Lower leg skin (tissue), 4 donors: ENCODE measurements around the gene C1QL3. TPM values are rescaled to one million over a fixed set of nuclear protein-coding genes. Genes with fewer than 3 reads are reported as not detected.
A peak's percentile ranks its signal among the peaks of the same experiment; 100 is the strongest.

Experiments
- DNase-seq, 2 donors: peaks; one replicate each; pipeline ENCODE4 v3.0.0-alpha.2; 2019; ENCODE audit warnings: low spot score in 2 of 2
- H3K4me3 ChIP-seq: fragments of 200-600 bp; sonication (generic); 2 replicates; pipeline ENCODE4 v1.5.1; 2017; ENCODE audit warnings: mild to moderate bottlenecking, low read depth; ENCODE audit not compliant: poor library complexity, severe bottlenecking
- POLR2A ChIP-seq, 2 donors: fragments of 450-650 bp; IDR thresholded peaks; one replicate each; pipeline ENCODE4 v1.6.1; 2016 to 2017; ENCODE audit warnings: antibody characterized with exemption in 2 of 2, mild to moderate bottlenecking in 1 of 2, moderate library complexity in 1 of 2
- WGBS, 2 donors: methylation state at CpG; one replicate each; pipeline ENCODE4 v1.1.5; 2018; 5-methylcytosine and 5-hydroxymethylcytosine counted together
- intact Hi-C: fragments of 100-400 bp; cut with DNase I; formaldehyde crosslinking; loops from one replicate; pipeline ENCODE4 v1.15.0; 2023; ENCODE audit warnings: low total_unique reads
- total RNA-seq, 4 donors: library from RNA; depleted of rRNA; stranded (reverse); fragments of >200 nt; gene quantifications; one replicate each; pipeline ENCODE4 v1.1.0, GENCODE V29; 2016
- TF ChIP-seq, protein P1 (sequence below), 3 donors: fragments of 450-650 bp; IDR thresholded peaks; one replicate each; pipeline ENCODE4 v1.5.1; 2016; ENCODE audit warnings: antibody characterized with exemption in 3 of 3, mild to moderate bottlenecking in 3 of 3, moderate library complexity in 2 of 3

Gene C1QL3
- under 1 TPM in 1 of 4 donors, not detected in 3; 0.79 TPM for total RNA-seq

DNA sequence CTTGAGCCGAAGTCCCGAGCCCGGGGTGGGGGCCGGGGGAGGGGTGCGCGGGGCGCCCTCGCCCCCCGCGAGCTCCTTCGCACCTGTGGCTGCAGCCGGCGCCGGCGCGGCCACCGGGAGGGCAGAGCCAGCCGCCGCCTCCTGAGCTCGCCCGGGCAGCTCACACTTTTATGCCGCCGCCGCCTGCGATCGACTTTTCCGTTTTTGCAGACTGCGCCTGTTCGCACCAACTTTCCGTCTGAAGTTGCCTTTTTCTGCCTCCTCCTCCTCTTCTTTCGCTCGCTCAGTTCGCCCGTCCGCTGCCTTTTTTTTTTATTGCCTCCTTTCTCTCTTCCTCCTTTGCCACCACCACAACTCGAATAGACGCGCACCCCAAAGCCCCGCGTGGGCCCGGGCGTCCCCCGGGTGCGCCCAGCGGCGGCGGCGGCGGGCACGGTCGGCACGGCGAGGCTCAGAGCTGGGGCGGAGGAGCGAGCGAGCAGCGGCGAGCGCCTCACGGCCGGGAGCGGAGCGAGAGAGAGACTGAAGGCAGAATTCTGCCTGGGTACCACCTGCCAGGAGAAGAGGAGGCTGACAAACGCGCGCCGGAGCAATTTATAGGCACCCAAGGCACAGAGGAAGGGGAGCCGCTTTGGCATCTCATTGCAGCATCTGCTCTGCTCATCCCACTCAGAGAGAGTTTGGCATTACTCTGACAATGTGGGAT is at the start of gene C1QL3:
TSS of gene C1QL3 (minus strand) at position 569 of the 706 bp plus-strand sequence. CDS start 814 bp downstream, outside the sequence.
- TF ChIP-seq, protein P1, sequence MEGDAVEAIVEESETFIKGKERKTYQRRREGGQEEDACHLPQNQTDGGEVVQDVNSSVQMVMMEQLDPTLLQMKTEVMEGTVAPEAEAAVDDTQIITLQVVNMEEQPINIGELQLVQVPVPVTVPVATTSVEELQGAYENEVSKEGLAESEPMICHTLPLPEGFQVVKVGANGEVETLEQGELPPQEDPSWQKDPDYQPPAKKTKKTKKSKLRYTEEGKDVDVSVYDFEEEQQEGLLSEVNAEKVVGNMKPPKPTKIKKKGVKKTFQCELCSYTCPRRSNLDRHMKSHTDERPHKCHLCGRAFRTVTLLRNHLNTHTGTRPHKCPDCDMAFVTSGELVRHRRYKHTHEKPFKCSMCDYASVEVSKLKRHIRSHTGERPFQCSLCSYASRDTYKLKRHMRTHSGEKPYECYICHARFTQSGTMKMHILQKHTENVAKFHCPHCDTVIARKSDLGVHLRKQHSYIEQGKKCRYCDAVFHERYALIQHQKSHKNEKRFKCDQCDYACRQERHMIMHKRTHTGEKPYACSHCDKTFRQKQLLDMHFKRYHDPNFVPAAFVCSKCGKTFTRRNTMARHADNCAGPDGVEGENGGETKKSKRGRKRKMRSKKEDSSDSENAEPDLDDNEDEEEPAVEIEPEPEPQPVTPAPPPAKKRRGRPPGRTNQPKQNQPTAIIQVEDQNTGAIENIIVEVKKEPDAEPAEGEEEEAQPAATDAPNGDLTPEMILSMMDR (IDR thresholded peaks at IDR 0.05) = no peak
- TF ChIP-seq POLR2A (IDR thresholded peaks at IDR 0.05) = no peak
- peak within 1 kb of the TSS; percentile 38 for H3K4me3 ChIP-seq
- no peak for DNase-seq
- 1% methylated on average over 59 to 63 of the region's 68 CpGs for WGBS, 2 donors
- intact Hi-C loops = no loop called here

DNA sequence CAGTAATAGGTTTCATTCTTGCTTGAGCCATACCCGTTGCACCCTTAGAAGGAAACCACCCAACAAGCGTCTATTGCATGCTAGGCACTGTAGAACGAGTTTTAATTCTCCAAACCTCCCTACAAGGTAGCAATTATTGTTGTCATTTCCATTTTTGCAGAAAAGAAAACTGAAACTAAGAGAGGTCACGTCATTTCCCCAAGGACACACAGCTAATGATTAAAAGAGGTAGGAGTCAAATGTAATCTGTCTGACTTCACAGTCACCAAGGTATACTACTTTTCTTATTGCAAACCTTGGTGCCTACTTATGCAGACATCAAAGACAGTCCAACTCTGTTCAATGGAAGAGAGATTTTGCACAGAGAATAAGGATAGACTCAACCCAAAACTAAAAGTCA is 49.1 kb upstream of the C1QL3 start:
- no peak overlapping the region for H3K4me3 ChIP-seq
- DNase-seq = no peak
- intact Hi-C loops = no loop called here
- no peak for TF ChIP-seq POLR2A (IDR thresholded peaks at IDR 0.05)
- TF ChIP-seq, protein P1 (IDR thresholded peaks at IDR 0.05) = no peak
- WGBS, 2 donors = 77 to 79% methylated on average over 4 of the region's 4 CpGs

DNA sequence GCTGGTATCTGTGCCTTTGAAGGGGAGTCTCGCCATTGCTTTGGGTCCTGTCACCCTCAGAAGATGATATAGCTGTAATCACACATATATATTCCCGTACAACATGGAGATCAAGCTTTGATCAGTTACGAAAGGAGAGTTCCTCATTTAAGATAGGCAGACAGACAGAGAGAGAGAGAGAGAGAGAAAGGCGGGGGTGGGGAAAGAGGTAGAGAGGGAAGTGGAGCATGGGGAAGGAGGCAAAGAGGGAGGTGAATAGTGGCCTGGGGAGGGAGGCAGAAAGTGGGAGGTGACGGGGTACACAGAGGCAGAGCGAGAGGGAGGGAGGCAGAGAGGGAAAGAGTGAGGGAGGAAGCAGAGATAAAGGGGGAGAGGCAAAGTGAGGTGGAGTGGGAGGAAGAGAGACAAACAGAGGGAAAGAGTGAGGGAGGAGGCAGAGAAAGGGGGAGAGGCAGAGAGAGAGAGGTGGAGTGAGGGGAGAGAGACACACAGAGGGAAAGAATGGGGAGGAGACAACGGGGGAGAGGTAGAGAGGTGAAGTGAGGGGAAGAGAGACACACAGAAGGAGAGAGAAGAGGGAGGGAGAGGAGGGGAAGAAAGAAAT is 44.6 kb upstream of the C1QL3 start:
- no peak overlapping the region for H3K4me3 ChIP-seq
- no peak for DNase-seq
- intact Hi-C loops = no loop called here
- 57 to 67% methylated on average over 7 of the region's 7 CpGs for WGBS, 2 donors
- no peak for TF ChIP-seq POLR2A (IDR thresholded peaks at IDR 0.05)
- TF ChIP-seq, protein P1 (IDR thresholded peaks at IDR 0.05) = no peak

DNA sequence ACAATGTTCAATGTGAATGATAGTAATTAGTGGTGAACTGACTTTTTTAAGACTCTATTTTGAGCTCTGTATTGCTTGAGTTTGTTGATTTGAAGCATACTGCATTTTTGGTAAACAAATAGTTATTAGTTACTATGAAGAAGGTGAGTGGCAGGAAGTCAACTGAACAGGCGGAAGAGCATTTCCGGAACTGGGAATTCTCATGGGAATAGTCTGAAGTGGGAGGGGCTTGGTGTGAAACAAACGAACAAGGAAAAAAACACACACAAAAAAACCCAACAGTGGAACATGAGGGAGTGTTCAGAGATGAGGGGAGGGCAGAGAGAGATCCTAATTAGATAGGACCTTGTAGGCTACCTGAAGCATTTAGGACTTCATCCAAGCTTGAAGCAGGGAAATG is 43.9 kb upstream of the C1QL3 start:
- DNase-seq = no peak
- TF ChIP-seq, protein P1 (IDR thresholded peaks at IDR 0.05) = no peak
- TF ChIP-seq POLR2A (IDR thresholded peaks at IDR 0.05) = no peak
- WGBS, 2 donors = 35 to 39% methylated on average over 3 of the region's 3 CpGs
- no peak overlapping the region for H3K4me3 ChIP-seq
- intact Hi-C loops = no loop called here

DNA sequence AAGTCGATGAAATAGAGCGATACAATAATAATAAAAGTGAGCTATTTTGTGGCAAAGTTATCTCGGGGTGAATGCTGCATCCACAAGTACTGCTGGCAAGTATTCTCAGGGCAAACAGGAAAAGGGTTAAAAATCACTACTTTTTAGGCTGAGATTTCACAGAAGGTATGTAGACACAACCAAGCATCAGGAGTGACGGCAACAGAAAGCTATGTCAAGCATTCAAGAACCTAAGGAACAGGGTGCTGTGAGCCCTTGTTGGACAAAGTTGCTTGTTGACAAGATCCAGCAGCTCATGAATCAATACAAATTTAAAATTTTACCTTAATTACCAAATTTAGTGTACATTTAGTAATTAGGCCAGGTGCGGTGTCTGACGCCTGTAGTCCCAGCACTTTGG is 41.2 kb upstream of the C1QL3 start:
- H3K4me3 ChIP-seq = no peak overlapping the region
- TF ChIP-seq POLR2A (IDR thresholded peaks at IDR 0.05) = no peak
- TF ChIP-seq, protein P1 (IDR thresholded peaks at IDR 0.05) = no peak
- intact Hi-C loops = no loop called here
- DNase-seq = no peak
- WGBS, 2 donors = 85 to 92% methylated on average over 6 of the region's 6 CpGs
